GM13977 (cell line): ENCODE data around the gene USP17L24.
"Not testable (repeated sequence)": the region's sequence is repeated elsewhere in the genome, so short reads cannot be mapped to it uniquely, and the experiment has no call there.

Experiments used
- DNase-seq: peaks from one replicate; pipeline ENCODE4 v3.0.0; 2012; ENCODE audit warnings: low spot score
- in situ Hi-C: fragments of 300-500 bp; cut with MboI; formaldehyde crosslinking; loops from one replicate; pipeline ENCODE4 v1.12.0; 2022; ENCODE audit warnings: low sequenced_read_pairs, low pct_unique_long_range_greater_than_20kb, mixed read lengths, inconsistent platforms; ENCODE audit not compliant: unreplicated experiment

Gene USP17L24

GRCh38 chr4:9324865-9325264 is at the start of gene USP17L24:
TSS of gene USP17L24 (plus strand) at chr4:9325165. CDS start at chr4:9325165, 0 bp downstream.
- in situ Hi-C loops, DNase-seq: not testable (repeated sequence)

GRCh38 chr4:9324191-9324590 is 774 bp upstream of the USP17L24 start:
- DNase-seq, in situ Hi-C loops: not testable (repeated sequence)

GRCh38 chr4:9329611-9330010 is 4.6 kb downstream of the USP17L24 start, which contains the start of gene USP17L25:
TSS of gene USP17L25 (plus strand) at chr4:9329911. CDS start at chr4:9329911, 0 bp downstream.
- not testable (repeated sequence) for DNase-seq

GRCh38 chr4:9334358-9334757 is 9.4 kb downstream of the USP17L24 start, which contains the start of gene USP17L26:
TSS of gene USP17L26 (plus strand) at chr4:9334658. CDS start at chr4:9334658, 0 bp downstream.
- in situ Hi-C loops, DNase-seq: not testable (repeated sequence)

More at GRCh38 chr4:9329611-9330010, 4.6 kb downstream of the USP17L24 start, which contains the start of gene USP17L25:
- in situ Hi-C loops, result not testable (repeated sequence)

GRCh38 chr4:9339103-9339502 is 14.1 kb downstream of the USP17L24 start, which contains the start of gene USP17L5:
TSS of gene USP17L5 (plus strand) at chr4:9339403. CDS start at chr4:9339403, 0 bp downstream.
- in situ Hi-C loops, DNase-seq: not testable (repeated sequence)

GRCh38 chr4:9343848-9344247 is 18.9 kb downstream of the USP17L24 start, which contains the start of gene USP17L27:
TSS of gene USP17L27 (plus strand) at chr4:9344148. CDS start at chr4:9344148, 0 bp downstream.
- DNase-seq, in situ Hi-C loops: not testable (repeated sequence)

GRCh38 chr4:9348593-9348992 is 23.6 kb downstream of the USP17L24 start, which contains the start of gene USP17L28:
TSS of gene USP17L28 (plus strand) at chr4:9348893. CDS start at chr4:9348893, 0 bp downstream.
- DNase-seq, in situ Hi-C loops: not testable (repeated sequence)

- in situ Hi-C loops, result not testable (repeated sequence)
Observed at GRCh38 chr4:9350866-9351265, 25.9 kb downstream of the USP17L24 start.

GRCh38 chr4:9353338-9353737 is 28.4 kb downstream of the USP17L24 start, which contains the start of gene USP17L29:
TSS of gene USP17L29 (plus strand) at chr4:9353638. CDS start at chr4:9353638, 0 bp downstream.
- DNase-seq, in situ Hi-C loops: not testable (repeated sequence)

More at GRCh38 chr4:9350866-9351265, 25.9 kb downstream of the USP17L24 start:
- DNase-seq, result not testable (repeated sequence)

GRCh38 chr4:9362829-9363228 is 37.9 kb downstream of the USP17L24 start, which contains the start of gene USP17L30:
TSS of gene USP17L30 (plus strand) at chr4:9363129. CDS start at chr4:9363129, 0 bp downstream.
- DNase-seq, in situ Hi-C loops: not testable (repeated sequence)
